Type B pancreatic cell (in vitro differentiated cells): Measurements from ENCODE around the gene GPHN. TPM values are rescaled to one million over a fixed set of nuclear protein-coding genes. Genes with fewer than 3 reads are reported as not detected.
"Not testable (repeated sequence)": the region's sequence is repeated elsewhere in the genome, so short reads cannot be mapped to it uniquely, and the experiment has no call there.

Source experiments
- DNase-seq: peaks from one replicate; pipeline ENCODE4 v3.0.0; 2021; ENCODE audit warnings: mixed read lengths; ENCODE audit not compliant: unreplicated experiment; ENCODE audit errors: extremely low spot score
- H3K27ac Mint-ChIP-seq: 2 replicates; pipeline ENCODE4 v1.8.0; 2021; ENCODE audit warnings: mild to moderate bottlenecking, mixed read lengths
- H3K27me3 Mint-ChIP-seq: 2 replicates; pipeline ENCODE4 v1.8.0; 2021; ENCODE audit warnings: mixed read lengths
- H3K36me3 Mint-ChIP-seq: 2 replicates; pipeline ENCODE4 v1.8.0; 2021; ENCODE audit warnings: mixed read lengths
- H3K4me1 Mint-ChIP-seq: one replicate; pipeline ENCODE4 v1.8.0; 2021; ENCODE audit warnings: mixed read lengths; ENCODE audit not compliant: unreplicated experiment
- H3K4me3 Mint-ChIP-seq: 2 replicates; pipeline ENCODE4 v1.8.0; 2021; ENCODE audit warnings: mild to moderate bottlenecking, mixed read lengths
- H3K9me3 Mint-ChIP-seq: 2 replicates; pipeline ENCODE4 v1.8.0; 2021; ENCODE audit warnings: mixed read lengths
- CTCF ChIP-seq: fragments of 200-600 bp; sonication (generic); conservative IDR thresholded peaks from 2 replicates; pipeline ENCODE4 v1.5.0; 2021; ENCODE audit warnings: antibody characterized with exemption, mild to moderate bottlenecking
- total RNA-seq: library from RNA; stranded (reverse); gene quantifications from 2 replicates; pipeline ENCODE4 v1.2.1, GENCODE V29; 2021; ENCODE audit warnings: low replicate concordance

GPHN gene
- total RNA-seq, 1 donor from 2014 or later, result 38.9 TPM

GRCh38 chr14:66575939-66576338 is 68.0 kb downstream of the GPHN start:
- H3K9me3 Mint-ChIP-seq, result peaks cover 19% of the 10 kb centered on the region
- no peak overlapping the region for H3K27ac Mint-ChIP-seq
- H3K4me3 Mint-ChIP-seq, result no peak overlapping the region
- peaks cover 9% of the 10 kb centered on the region for H3K36me3 Mint-ChIP-seq
- no peak for DNase-seq
- no peak for TF ChIP-seq CTCF
- no peaks in the 10 kb centered on the region for H3K4me1 Mint-ChIP-seq
- no peaks in the 10 kb centered on the region for H3K27me3 Mint-ChIP-seq

GRCh38 chr14:66587753-66588152 is 79.8 kb downstream of the GPHN start:
- not testable (repeated sequence) for H3K4me1 Mint-ChIP-seq, H3K27ac Mint-ChIP-seq, H3K9me3 Mint-ChIP-seq, DNase-seq, H3K4me3 Mint-ChIP-seq, H3K36me3 Mint-ChIP-seq, H3K27me3 Mint-ChIP-seq

GRCh38 chr14:66595394-66595793 is 87.4 kb downstream of the GPHN start:
- Mint-ChIP-seq H3K4me3 (no peak overlapping the region), H3K27me3 (no peaks in the 10 kb centered on the region), H3K9me3 (peaks cover 14% of the 10 kb centered on the region), H3K27ac (no peak overlapping the region), H3K4me1 (no peaks in the 10 kb centered on the region), H3K36me3 (peaks cover 5% of the 10 kb centered on the region)
- no peak for DNase-seq
- TF ChIP-seq CTCF, result no peak

GRCh38 chr14:66596241-66596985 is 88.5 kb downstream of the GPHN start:
- Mint-ChIP-seq H3K4me3 (no peak overlapping the region), H3K27ac (no peak overlapping the region), H3K36me3 (peaks cover 5% of the 10 kb centered on the region), H3K9me3 (peaks cover 14% of the 10 kb centered on the region), H3K4me1 (no peaks in the 10 kb centered on the region), H3K27me3 (no peaks in the 10 kb centered on the region)
- TF ChIP-seq CTCF, result no peak
- peak; percentile 62 for DNase-seq

- Mint-ChIP-seq H3K36me3 (peaks cover 5% of the 10 kb centered on the region), H3K4me3 (no peak overlapping the region), H3K4me1 (no peaks in the 10 kb centered on the region), H3K9me3 (peaks cover 5% of the 10 kb centered on the region), H3K27me3 (no peaks in the 10 kb centered on the region), H3K27ac (no peak overlapping the region)
- no peak for DNase-seq
- no peak for TF ChIP-seq CTCF
These were observed 92.5 kb downstream of the GPHN start for GRCh38 chr14:66600416-66600815.

- DNase-seq, result no peak
- H3K27me3 Mint-ChIP-seq, result no peaks in the 10 kb centered on the region
- no peaks in the 10 kb centered on the region for H3K4me1 Mint-ChIP-seq
- H3K27ac Mint-ChIP-seq, result no peak overlapping the region
- peaks cover 9% of the 10 kb centered on the region for H3K9me3 Mint-ChIP-seq
- TF ChIP-seq CTCF, result no peak
- H3K4me3 Mint-ChIP-seq, result no peak overlapping the region
- H3K36me3 Mint-ChIP-seq, result peaks cover 5% of the 10 kb centered on the region
These were observed 94.1 kb downstream of the GPHN start for GRCh38 chr14:66601932-66602578.
